Activated CD8-positive, alpha-beta T cell treated with anti-CD3 and anti-CD28 coated beads, Interleukin-2, amount 10 ng/mL, durations not matched to agents 7 days and 5 days (primary cell): ENCODE data around the gene CD207. TPM values are rescaled to one million over a fixed set of nuclear protein-coding genes. Genes with fewer than 3 reads are reported as not detected.

Source experiments
- ATAC-seq: fragments of 150-1000 bp; cut with Tn5 transposase; one replicate; pipeline ENCODE4 v1.10.0; 2021; ENCODE audit warnings: moderate library complexity
- CTCF ChIA-PET: fragments of 350-600 bp; sonication (Branson Sonifier 250); formaldehyde crosslinking; loops from one replicate; lab custom pipeline; 2021; ENCODE audit warnings: antibody characterized with exemption; lab: Charles Lee
- POLR2A ChIA-PET: fragments of 350-600 bp; sonication (Branson Sonifier 250); formaldehyde crosslinking; loops from one replicate; lab custom pipeline; 2021; ENCODE audit warnings: antibody characterized with exemption; lab: Charles Lee
- DNase-seq: peaks from one replicate; pipeline ENCODE4 v3.0.0-alpha.2; 2020
- H3K27ac Mint-ChIP-seq: one replicate; pipeline ENCODE4 v1.8.0; 2021; ENCODE audit warnings: mild to moderate bottlenecking, mixed read lengths
- H3K27me3 Mint-ChIP-seq: one replicate; pipeline ENCODE4 v1.8.0; 2021; ENCODE audit warnings: low read depth, mixed read lengths
- H3K36me3 Mint-ChIP-seq: one replicate; pipeline ENCODE4 v1.8.0; 2021; ENCODE audit warnings: low read depth, mixed read lengths
- H3K4me1 Mint-ChIP-seq: one replicate; pipeline ENCODE4 v1.8.0; 2021; ENCODE audit warnings: low read depth, mixed read lengths
- H3K4me3 Mint-ChIP-seq: one replicate; pipeline ENCODE4 v1.8.0; 2021; ENCODE audit warnings: mild to moderate bottlenecking, mixed read lengths
- H3K9me3 Mint-ChIP-seq: one replicate; pipeline ENCODE4 v1.8.0; 2022; ENCODE audit warnings: mixed read lengths; ENCODE audit not compliant: insufficient read depth
- total RNA-seq, 2 experiments: library from RNA; stranded (reverse); gene quantifications; one replicate each; pipeline ENCODE4 v1.2.3, GENCODE V29; 2021

Gene CD207
- total RNA-seq, 2 experiments from 2014 or later, result not detected

GRCh38 chr2:70851704-70852103, 16.1 kb upstream of the CD207 start:
- Mint-ChIP-seq H3K27me3 (peaks cover 3% of the 10 kb centered on the region), H3K4me1 (peaks cover 31% of the 10 kb centered on the region), H3K36me3 (no peaks in the 10 kb centered on the region), H3K27ac (peak overlapping the region; percentile 78), H3K4me3 (peak overlapping the region; percentile 26), H3K9me3 (no peaks in the 10 kb centered on the region)
- ATAC-seq (peak; percentile 99), DNase-seq (peak; percentile 55)
- ChIA-PET CTCF (interaction anchor here (1.1 to 2.9 kb wide), 10 partner anchors 10 to 196 kb away, joined by 3 to 21 read pairs (median 4); partner anchors contain the start of genes ADD2 and FIGLA), POLR2A (no interaction called here)

GRCh38 chr2:70850925-70851324, 15.3 kb upstream of the CD207 start:
- no peak overlapping the region for H3K4me3 Mint-ChIP-seq
- no peak for ATAC-seq

GRCh38 chr2:70842401-70842800, 6.8 kb upstream of the CD207 start:
- ChIA-PET CTCF (interaction anchor here (0.8 to 1.3 kb wide), 3 partner anchors 19 to 54 kb away, joined by 3 to 5 read pairs (median 4); partner anchors contain the start of gene FIGLA), POLR2A (no interaction called here)
- Mint-ChIP-seq H3K9me3 (no peaks in the 10 kb centered on the region), H3K36me3 (peaks cover 2% of the 10 kb centered on the region), H3K27ac (no peak overlapping the region), H3K4me3 (no peak overlapping the region), H3K27me3 (peaks cover 17% of the 10 kb centered on the region), H3K4me1 (no peaks in the 10 kb centered on the region)
- DNase-seq, result no peak
- ATAC-seq, result no peak

More at GRCh38 chr2:70850925-70851324, 15.3 kb upstream of the CD207 start:
- no peak for DNase-seq
- CTCF ChIA-PET, result interaction anchor here (2.7 kb wide), 1 partner anchor 11 kb away, joined by 10 read pairs; no protein-coding TSS in a partner anchor
- H3K36me3 Mint-ChIP-seq, result peaks cover 2% of the 10 kb centered on the region
- no peak overlapping the region for H3K27ac Mint-ChIP-seq
- H3K27me3 Mint-ChIP-seq, result no peaks in the 10 kb centered on the region
- no peaks in the 10 kb centered on the region for H3K9me3 Mint-ChIP-seq
- peaks cover 31% of the 10 kb centered on the region for H3K4me1 Mint-ChIP-seq
- POLR2A ChIA-PET, result no interaction called here

GRCh38 chr2:70837980-70838925, 2.6 kb upstream of the CD207 start:
- H3K4me1 Mint-ChIP-seq, result no peaks in the 10 kb centered on the region
- H3K4me3 Mint-ChIP-seq, result no peak overlapping the region
- POLR2A ChIA-PET, result no interaction called here
- H3K27me3 Mint-ChIP-seq, result peaks cover 9% of the 10 kb centered on the region
- H3K9me3 Mint-ChIP-seq, result no peaks in the 10 kb centered on the region
- no peak for DNase-seq
- CTCF ChIA-PET, result no interaction called here
- ATAC-seq, result no peak
- H3K36me3 Mint-ChIP-seq, result no peaks in the 10 kb centered on the region
- H3K27ac Mint-ChIP-seq, result no peak overlapping the region

GRCh38 chr2:70834881-70835280, 735 bp downstream of the CD207 start:
- Mint-ChIP-seq H3K27me3 (peaks cover 3% of the 10 kb centered on the region), H3K4me3 (no peak overlapping the region), H3K27ac (no peak overlapping the region), H3K4me1 (no peaks in the 10 kb centered on the region), H3K36me3 (no peaks in the 10 kb centered on the region), H3K9me3 (no peaks in the 10 kb centered on the region)
- ATAC-seq, result no peak
- CTCF ChIA-PET, result no interaction called here
- no peak for DNase-seq
- POLR2A ChIA-PET, result no interaction called here

GRCh38 chr2:70834106-70834505, 1.5 kb downstream of the CD207 start:
- no peak for DNase-seq
- H3K27ac Mint-ChIP-seq, result no peak overlapping the region
- H3K4me3 Mint-ChIP-seq, result no peak overlapping the region
- ATAC-seq, result no peak
- H3K9me3 Mint-ChIP-seq, result no peaks in the 10 kb centered on the region
- ChIA-PET POLR2A (no interaction called here), CTCF (no interaction called here)
- no peaks in the 10 kb centered on the region for H3K36me3 Mint-ChIP-seq
- no peaks in the 10 kb centered on the region for H3K4me1 Mint-ChIP-seq
- peaks cover 3% of the 10 kb centered on the region for H3K27me3 Mint-ChIP-seq

- CTCF ChIA-PET, result no interaction called here
- no peaks in the 10 kb centered on the region for H3K4me1 Mint-ChIP-seq
Observed at GRCh38 chr2:70833246-70833645, 2.4 kb downstream of the CD207 start.

GRCh38 chr2:70832386-70832785, 3.2 kb downstream of the CD207 start:
- Mint-ChIP-seq H3K27me3 (peaks cover 3% of the 10 kb centered on the region), H3K4me3 (no peak overlapping the region), H3K36me3 (no peaks in the 10 kb centered on the region), H3K27ac (no peak overlapping the region), H3K4me1 (no peaks in the 10 kb centered on the region), H3K9me3 (no peaks in the 10 kb centered on the region)
- ATAC-seq (no peak), DNase-seq (no peak)
- CTCF ChIA-PET, result no interaction called here
- POLR2A ChIA-PET, result no interaction called here

More at GRCh38 chr2:70833246-70833645, 2.4 kb downstream of the CD207 start:
- Mint-ChIP-seq H3K9me3 (no peaks in the 10 kb centered on the region), H3K4me3 (no peak overlapping the region), H3K27me3 (peaks cover 3% of the 10 kb centered on the region), H3K27ac (no peak overlapping the region), H3K36me3 (no peaks in the 10 kb centered on the region)
- ATAC-seq (no peak), DNase-seq (no peak)
- POLR2A ChIA-PET, result no interaction called here

- peaks cover 4% of the 10 kb centered on the region for H3K4me1 Mint-ChIP-seq
- ChIA-PET POLR2A (no interaction called here), CTCF (no interaction called here)
- H3K9me3 Mint-ChIP-seq, result no peaks in the 10 kb centered on the region
- H3K27ac Mint-ChIP-seq, result no peak overlapping the region
- ATAC-seq (no peak), DNase-seq (no peak)
- H3K36me3 Mint-ChIP-seq, result no peaks in the 10 kb centered on the region
- H3K4me3 Mint-ChIP-seq, result no peak overlapping the region
- peaks cover 3% of the 10 kb centered on the region for H3K27me3 Mint-ChIP-seq
Observed at GRCh38 chr2:70831861-70832260, 3.8 kb downstream of the CD207 start.

GRCh38 chr2:70830366-70830765, 5.2 kb downstream of the CD207 start:
- ATAC-seq, result no peak
- H3K4me3 Mint-ChIP-seq, result no peak overlapping the region
- no peaks in the 10 kb centered on the region for H3K9me3 Mint-ChIP-seq

GRCh38 chr2:70829916-70830315, 5.7 kb downstream of the CD207 start:
- Mint-ChIP-seq H3K27me3 (no peaks in the 10 kb centered on the region), H3K4me1 (peaks cover 9% of the 10 kb centered on the region), H3K27ac (peak overlapping the region; percentile 35), H3K4me3 (no peak overlapping the region), H3K9me3 (no peaks in the 10 kb centered on the region), H3K36me3 (no peaks in the 10 kb centered on the region)
- ChIA-PET POLR2A (no interaction called here), CTCF (interaction anchor here (0.9 kb wide), 1 partner anchor 31 kb away, joined by 5 read pairs; no protein-coding TSS in a partner anchor)
- DNase-seq, result no peak
- ATAC-seq, result no peak

More at GRCh38 chr2:70830366-70830765, 5.2 kb downstream of the CD207 start:
- Mint-ChIP-seq H3K27ac (no peak overlapping the region), H3K4me1 (peaks cover 9% of the 10 kb centered on the region), H3K27me3 (no peaks in the 10 kb centered on the region), H3K36me3 (no peaks in the 10 kb centered on the region)
- DNase-seq, result no peak
- ChIA-PET POLR2A (no interaction called here), CTCF (interaction anchor here (0.9 kb wide), 2 partner anchors 10 to 31 kb away, joined by 5 read pairs; no protein-coding TSS in a partner anchor)
